GM12875 (cell line): ENCODE measurements around the gene PIGR.

ENCODE experiments used
- H3K4me3 ChIP-seq: one replicate; pipeline ENCODE4 v1.5.1; 2011; ENCODE audit warnings: low read depth, low read length, control low read depth
- TF ChIP-seq, protein P1 (sequence below): IDR thresholded peaks from 2 replicates; pipeline ENCODE4 v1.5.1; 2011; ENCODE audit warnings: low read depth, mild to moderate bottlenecking, control low read depth, inconsistent platforms, low read length, moderate library complexity, borderline replicate concordance; ENCODE audit not compliant: insufficient read depth

The PIGR gene

DNA sequence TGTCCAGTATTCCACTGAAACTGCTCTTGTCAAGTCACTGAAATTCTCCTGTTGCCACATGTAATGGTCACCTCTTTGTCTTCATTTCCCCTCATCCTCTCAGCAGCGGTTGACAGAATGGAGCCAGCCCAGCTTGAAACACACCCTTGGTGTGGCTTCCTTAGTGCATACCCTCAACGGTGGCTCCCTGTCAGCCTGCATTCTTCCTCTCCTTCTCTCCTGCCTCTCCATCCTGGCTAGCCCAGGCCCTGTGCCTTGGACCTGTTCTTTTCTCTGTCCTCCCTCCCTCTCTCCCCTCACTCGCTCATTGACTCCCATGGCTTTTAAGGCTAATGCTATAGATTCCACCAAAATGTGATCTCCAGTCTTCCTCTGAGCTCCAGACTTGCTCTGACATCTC is 28.2 kb downstream of the PIGR start:
- TF ChIP-seq, protein P1, sequence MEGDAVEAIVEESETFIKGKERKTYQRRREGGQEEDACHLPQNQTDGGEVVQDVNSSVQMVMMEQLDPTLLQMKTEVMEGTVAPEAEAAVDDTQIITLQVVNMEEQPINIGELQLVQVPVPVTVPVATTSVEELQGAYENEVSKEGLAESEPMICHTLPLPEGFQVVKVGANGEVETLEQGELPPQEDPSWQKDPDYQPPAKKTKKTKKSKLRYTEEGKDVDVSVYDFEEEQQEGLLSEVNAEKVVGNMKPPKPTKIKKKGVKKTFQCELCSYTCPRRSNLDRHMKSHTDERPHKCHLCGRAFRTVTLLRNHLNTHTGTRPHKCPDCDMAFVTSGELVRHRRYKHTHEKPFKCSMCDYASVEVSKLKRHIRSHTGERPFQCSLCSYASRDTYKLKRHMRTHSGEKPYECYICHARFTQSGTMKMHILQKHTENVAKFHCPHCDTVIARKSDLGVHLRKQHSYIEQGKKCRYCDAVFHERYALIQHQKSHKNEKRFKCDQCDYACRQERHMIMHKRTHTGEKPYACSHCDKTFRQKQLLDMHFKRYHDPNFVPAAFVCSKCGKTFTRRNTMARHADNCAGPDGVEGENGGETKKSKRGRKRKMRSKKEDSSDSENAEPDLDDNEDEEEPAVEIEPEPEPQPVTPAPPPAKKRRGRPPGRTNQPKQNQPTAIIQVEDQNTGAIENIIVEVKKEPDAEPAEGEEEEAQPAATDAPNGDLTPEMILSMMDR = no peak
- H3K4me3 ChIP-seq = peak overlapping the region; percentile 76

DNA sequence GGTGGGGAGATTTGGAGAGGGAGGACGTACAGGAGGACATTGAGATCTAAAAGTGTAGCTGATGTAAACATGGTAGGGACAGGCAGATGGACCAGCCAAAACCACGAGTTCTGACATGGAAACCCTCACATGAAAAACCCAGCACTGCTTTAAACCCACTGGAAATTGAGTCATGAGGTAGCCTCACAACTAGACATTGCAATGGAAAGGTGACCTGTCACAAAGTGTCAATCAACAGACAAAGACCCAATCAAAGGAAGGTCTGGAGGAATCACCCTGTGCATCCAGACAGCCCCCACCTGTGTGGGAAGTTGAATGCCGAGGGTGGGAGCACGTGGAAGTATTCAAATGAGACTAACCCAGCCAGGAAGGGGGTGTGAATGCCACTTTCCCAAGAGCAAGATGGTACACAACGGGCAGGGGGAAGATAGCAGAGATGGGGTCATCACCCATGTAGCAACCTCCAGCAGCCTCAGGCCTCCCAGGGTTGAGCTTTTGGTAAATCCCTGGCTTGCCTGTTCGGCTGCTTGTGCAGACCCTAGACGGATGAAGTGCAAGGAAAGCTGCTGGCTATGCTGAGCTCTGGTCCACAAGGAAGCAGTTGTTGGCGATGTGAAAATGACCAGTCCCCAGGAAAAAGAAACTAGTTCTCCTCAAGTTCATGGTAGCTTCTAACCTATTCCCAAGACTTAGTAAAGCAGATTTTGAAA is 30.1 kb downstream of the PIGR start:
- TF ChIP-seq, protein P1 = no peak
- H3K4me3 ChIP-seq = no peak overlapping the region

DNA sequence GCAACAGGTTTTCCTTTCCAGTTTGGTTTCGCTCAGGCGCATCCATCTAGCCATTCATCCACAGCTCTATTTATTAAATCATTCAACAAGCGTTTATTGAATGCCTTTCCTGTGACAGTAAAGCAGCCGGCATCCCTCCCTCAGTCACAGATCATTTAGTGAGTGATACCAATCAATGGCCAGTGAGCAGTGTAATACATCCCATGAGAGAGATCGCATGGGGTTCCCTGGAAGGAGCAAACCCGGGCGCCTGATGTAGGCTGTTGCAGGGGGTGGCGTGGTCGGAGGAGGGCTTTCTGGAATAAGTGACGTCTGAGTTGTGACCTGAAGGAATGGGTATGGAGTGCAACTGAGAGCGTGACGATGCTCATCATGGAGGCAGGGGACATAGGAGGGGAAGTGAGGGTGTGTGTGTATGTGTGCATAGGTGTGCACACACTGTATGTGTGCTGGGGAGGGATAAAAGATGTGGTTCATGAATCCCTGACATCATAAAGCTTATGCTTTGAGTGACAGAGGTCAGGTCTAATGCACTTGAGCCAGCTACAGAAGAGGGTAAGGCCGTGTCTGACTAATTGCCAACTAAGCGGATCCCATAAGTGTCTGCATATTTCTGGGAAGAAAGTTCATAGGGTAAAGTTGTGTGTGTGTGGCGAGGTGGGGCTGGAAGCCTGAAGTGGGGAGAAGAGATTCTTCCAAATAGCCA is 31.1 kb downstream of the PIGR start:
- TF ChIP-seq, protein P1 = no peak
- H3K4me3 ChIP-seq = no peak overlapping the region

DNA sequence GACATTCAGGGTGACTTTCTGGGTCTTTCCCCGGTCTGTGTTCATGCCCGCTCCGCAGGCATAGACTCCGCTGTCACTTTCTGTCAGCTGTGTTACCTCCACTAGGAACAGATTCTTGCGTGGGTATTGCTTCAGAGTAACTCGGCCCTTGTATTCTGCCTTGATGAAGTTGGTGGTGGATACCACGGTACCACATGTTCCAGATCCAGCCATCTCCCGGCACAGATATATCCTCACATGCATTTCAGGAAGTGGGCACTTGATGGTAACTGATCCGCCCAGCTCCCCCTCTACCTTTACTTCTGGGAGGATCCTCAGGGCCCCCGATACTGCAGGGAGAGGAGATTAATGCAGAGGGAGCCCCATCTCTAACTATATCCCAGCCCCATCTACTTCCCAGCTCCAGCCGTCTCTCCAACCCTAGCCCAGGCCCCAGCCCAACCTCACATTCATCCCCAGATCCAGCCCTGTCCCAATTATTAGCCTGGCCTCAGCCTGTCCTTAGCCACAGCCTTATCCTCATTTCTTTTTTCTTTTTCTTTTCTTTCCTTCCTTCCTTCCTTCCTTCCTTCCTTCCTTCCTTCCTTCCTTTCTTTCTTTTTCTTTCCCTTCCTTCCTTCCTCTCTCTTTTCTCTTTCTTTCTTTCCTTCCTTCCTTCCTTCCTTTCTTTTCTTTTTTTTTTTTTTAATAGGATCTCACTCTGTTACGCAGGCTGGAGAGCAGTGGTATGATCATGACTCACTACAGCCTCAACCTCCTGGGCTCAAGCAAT is 32.3 kb downstream of the PIGR start:
- H3K4me3 ChIP-seq = no peak overlapping the region
- TF ChIP-seq, protein P1 = no peak

DNA sequence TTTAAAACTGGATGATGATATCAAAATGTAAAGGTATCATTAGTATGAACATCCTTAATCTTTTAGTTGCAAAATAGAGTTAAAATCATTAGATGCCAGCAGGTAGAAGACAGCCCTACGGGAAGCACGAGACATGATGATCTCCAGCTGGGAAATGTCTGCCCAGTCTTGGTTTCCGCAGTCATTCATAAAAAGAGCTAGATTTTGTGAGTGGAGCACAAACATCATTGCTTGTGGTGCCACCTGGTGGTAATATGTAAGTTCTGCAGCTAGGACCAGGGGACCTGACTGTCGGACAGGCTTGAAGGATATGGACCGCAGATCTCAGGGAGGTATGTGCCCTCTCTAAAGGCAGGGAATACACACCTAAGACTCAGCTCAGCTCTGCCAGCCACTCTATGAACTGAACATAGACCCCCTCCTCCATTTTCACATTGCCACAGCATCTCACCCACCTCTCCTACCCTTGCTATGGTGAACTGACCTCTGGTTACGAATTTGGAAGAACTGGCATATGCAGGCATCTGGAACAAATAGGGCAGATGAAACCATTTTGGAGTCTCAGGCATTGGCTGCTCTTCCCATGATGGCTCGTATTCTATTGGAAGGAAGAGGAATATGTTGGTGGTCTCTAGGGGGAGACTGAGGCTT is 33.7 kb downstream of the PIGR start:
- no peak overlapping the region for H3K4me3 ChIP-seq
- TF ChIP-seq, protein P1 = peak; percentile 71

DNA sequence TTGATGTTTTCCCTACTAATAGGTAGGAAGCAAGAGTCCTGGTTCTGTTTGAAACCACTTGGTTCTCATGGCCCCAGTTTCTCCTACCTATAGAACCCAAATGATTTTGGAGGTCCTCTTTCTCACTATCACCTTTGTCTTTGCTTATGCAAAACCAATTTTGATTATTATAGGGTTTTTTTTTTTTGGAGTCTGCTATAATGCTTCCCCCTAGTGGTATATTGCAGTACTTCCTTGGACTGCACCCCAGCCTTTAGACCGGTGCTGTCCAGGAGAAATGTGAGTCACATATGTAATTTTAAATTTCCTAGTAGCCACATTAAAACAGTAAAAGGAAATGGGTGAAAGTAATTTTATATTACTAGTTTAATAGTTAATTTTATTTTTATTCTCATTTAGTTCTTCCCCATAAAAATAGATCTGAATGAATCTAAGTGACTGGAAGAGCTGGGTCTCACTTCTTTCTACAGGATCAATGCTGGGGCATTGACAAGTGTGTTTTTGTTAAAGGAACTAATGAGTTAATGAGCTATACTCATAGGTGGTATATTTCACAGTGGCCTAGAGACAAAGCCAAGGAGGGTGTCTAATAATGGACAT is 35.1 kb downstream of the PIGR start:
- no peak overlapping the region for H3K4me3 ChIP-seq
- TF ChIP-seq, protein P1 = peak; percentile 36; the same call in 1 of the 2 replicates
